CD4-positive, alpha-beta T cell (primary cell): ENCODE measurements around the gene COX19. TPM values are rescaled to one million over a fixed set of nuclear protein-coding genes. Genes with fewer than 3 reads are reported as not detected.
A peak's percentile ranks its signal among the peaks of the same experiment; 100 is the strongest.

Source experiments
- ATAC-seq: fragments of 200-7000 bp; cut with Tn5 transposase; one replicate; pipeline ENCODE4 v1.10.0; 2022; ENCODE audit warnings: mild to moderate bottlenecking; ENCODE audit not compliant: poor library complexity
- CTCF ChIA-PET: fragments of 350-600 bp; sonication (Branson Sonifier 250); formaldehyde crosslinking; loops from one replicate; lab custom pipeline; 2021; ENCODE audit warnings: antibody characterized with exemption, inconsistent platforms; lab: Charles Lee
- POLR2A ChIA-PET: fragments of 350-600 bp; sonication (Branson Sonifier 250); formaldehyde crosslinking; loops from one replicate; lab custom pipeline; 2021; ENCODE audit warnings: antibody characterized with exemption, inconsistent platforms; lab: Charles Lee
- DNase-seq, 14 experiments: peaks; one replicate each; pipeline ENCODE4 v3.0.0-alpha.2; 2013 to 2020; ENCODE audit warnings: mixed read lengths in 2 of 14
- H3K27ac ChIP-seq, 2 donors: one replicate each; pipeline versions ENCODE4 v1.5.1 to v1.7.0; 2013; ENCODE audit warnings: low read length in 2 of 2, low read depth in 1 of 2, mild to moderate bottlenecking in 1 of 2
- H3K27me3 ChIP-seq, 2 experiments: 1 replicate in 1 of 2; 2 replicates in 1 of 2; pipeline versions ENCODE4 v1.6.1 to v1.7.0; 2013; ENCODE audit warnings: low read length in 2 of 2, control low read depth in 1 of 2, mild to moderate bottlenecking in 1 of 2, moderate library complexity in 1 of 2; ENCODE audit not compliant: insufficient read depth in 2 of 2, control insufficient read depth in 1 of 2
- H3K36me3 ChIP-seq: one replicate; pipeline ENCODE4 v1.6.1; 2013; ENCODE audit warnings: low read length, control low read depth; ENCODE audit not compliant: insufficient read depth
- H3K4me1 ChIP-seq: one replicate; pipeline ENCODE4 v1.6.1; 2013; ENCODE audit warnings: low read length, control low read depth; ENCODE audit not compliant: insufficient read depth
- H3K4me3 ChIP-seq: one replicate; pipeline ENCODE4 v1.5.1; 2013; ENCODE audit warnings: mild to moderate bottlenecking, low read length, moderate library complexity
- H3K9me3 ChIP-seq, 2 experiments: 1 replicate in 1 of 2; 2 replicates in 1 of 2; pipeline versions ENCODE4 v1.6.1 to v1.7.0; 2013; ENCODE audit warnings: low read length in 2 of 2, mild to moderate bottlenecking in 2 of 2, control low read depth in 1 of 2, moderate library complexity in 1 of 2; ENCODE audit not compliant: control insufficient read depth in 1 of 2, insufficient read depth in 1 of 2
- H3K27ac Mint-ChIP-seq: one replicate; pipeline ENCODE4 v1.8.0; 2020; ENCODE audit warnings: mixed read lengths
- H3K27me3 Mint-ChIP-seq: one replicate; pipeline ENCODE4 v1.8.0; 2021; ENCODE audit warnings: mixed read lengths
- H3K36me3 Mint-ChIP-seq: one replicate; pipeline ENCODE4 v1.8.0; 2021; ENCODE audit warnings: low read depth, mixed read lengths
- H3K4me1 Mint-ChIP-seq: one replicate; pipeline ENCODE4 v1.8.0; 2021; ENCODE audit warnings: low read depth, mixed read lengths
- H3K4me3 Mint-ChIP-seq: one replicate; pipeline ENCODE4 v1.8.0; 2020; ENCODE audit warnings: mild to moderate bottlenecking, mixed read lengths
- H3K9me3 Mint-ChIP-seq: one replicate; pipeline ENCODE4 v1.8.0; 2020; ENCODE audit warnings: mixed read lengths
- CTCF ChIP-seq: fragments of 200-600 bp; IDR thresholded peaks from one replicate; pipeline ENCODE4 v1.8.0; 2022; ENCODE audit warnings: antibody characterized with exemption, mild to moderate bottlenecking
- intact Hi-C, 2 experiments: fragments of 100-400 bp; cut with DNase I in 1 of 2; cut with micrococcal nuclease in 1 of 2; formaldehyde crosslinking; loops; one replicate each; pipeline versions ENCODE4 v1.15.1 to v1.9.0; 2023 to 2025; cut with DNase I, micrococcal nuclease
- total RNA-seq, 174 experiments: library from RNA in 2 of 174; stranded (reverse) in 2 of 174; gene quantifications; one replicate each; pipeline ENCODE4 v1.2.3 and lab custom pipeline; 2021 to 2026

COX19 gene
- total RNA-seq, 2 experiments from 2014 or later: 47.7 to 51.8 TPM

GRCh38 chr7:972110-972509, 3.2 kb downstream of the COX19 start:
- ATAC-seq (no peak), DNase-seq (no peak)
- intact Hi-C loops: loop anchor here in 1 of 2 experiments (5.0 kb wide), 1 partner anchor 60 kb away; no protein-coding TSS in a partner anchor
- no peak overlapping the region for H3K27ac Mint-ChIP-seq
- H3K9me3 Mint-ChIP-seq: no peaks in the 10 kb centered on the region
- peaks cover 23% of the 10 kb centered on the region for H3K4me1 Mint-ChIP-seq
- TF ChIP-seq CTCF: no peak
- peaks cover 56% of the 10 kb centered on the region for H3K36me3 ChIP-seq
- H3K4me1 ChIP-seq: peaks cover 28% of the 10 kb centered on the region
- no peaks in the 10 kb centered on the region for H3K27me3 Mint-ChIP-seq
- H3K36me3 Mint-ChIP-seq: peaks cover 59% of the 10 kb centered on the region
- peak overlapping the region; percentile 48 for H3K4me3 Mint-ChIP-seq
- CTCF ChIA-PET: interaction anchor here (1.1 to 5.4 kb wide), 4 partner anchors 9 to 93 kb away, joined by 4 to 57 read pairs (median 9); no protein-coding TSS in a partner anchor
- H3K4me3 ChIP-seq: no peak overlapping the region
- H3K9me3 ChIP-seq: peaks cover 0 to 5% of the 10 kb centered on the region in 2 experiments
- POLR2A ChIA-PET: interaction anchor here (0.7 kb wide), 1 partner anchor 9 kb away, joined by 3 read pairs; no protein-coding TSS in a partner anchor
- no peaks in the 10 kb centered on the region for H3K27me3 ChIP-seq
- no peak overlapping the region for H3K27ac ChIP-seq

GRCh38 chr7:970744-971143, 4.6 kb downstream of the COX19 start:
- no peaks in the 10 kb centered on the region for H3K9me3 Mint-ChIP-seq
- peaks cover 26% of the 10 kb centered on the region for H3K4me1 ChIP-seq
- peaks cover 61% of the 10 kb centered on the region for H3K36me3 ChIP-seq
- no peaks in the 10 kb centered on the region for H3K27me3 Mint-ChIP-seq
- ChIA-PET POLR2A (no interaction called here), CTCF (interaction anchor here (1.4 kb wide), 1 partner anchor 95 kb away, joined by 4 read pairs; no protein-coding TSS in a partner anchor)
- ATAC-seq: no peak
- H3K9me3 ChIP-seq: peaks cover 0 to 5% of the 10 kb centered on the region in 2 experiments
- H3K27ac Mint-ChIP-seq: no peak overlapping the region
- no peaks in the 10 kb centered on the region for H3K27me3 ChIP-seq
- peaks cover 28% of the 10 kb centered on the region for H3K4me1 Mint-ChIP-seq
- peaks cover 69% of the 10 kb centered on the region for H3K36me3 Mint-ChIP-seq
- TF ChIP-seq CTCF: no peak
- H3K27ac ChIP-seq: no peak overlapping the region
- DNase-seq: no peak
- intact Hi-C loops: loop anchor here in 1 of 2 experiments (5.0 kb wide), 1 partner anchor 58 kb away; no protein-coding TSS in a partner anchor
- no peak overlapping the region for H3K4me3 ChIP-seq
- H3K4me3 Mint-ChIP-seq: peak overlapping the region; percentile 30

GRCh38 chr7:969403-969802, 5.9 kb downstream of the COX19 start:
- ATAC-seq (no peak), DNase-seq (no peak)
- H3K36me3 Mint-ChIP-seq: peaks cover 63% of the 10 kb centered on the region
- H3K9me3 Mint-ChIP-seq: no peaks in the 10 kb centered on the region
- intact Hi-C loops: no loop called here
- no peaks in the 10 kb centered on the region for H3K27me3 Mint-ChIP-seq
- H3K4me1 Mint-ChIP-seq: peaks cover 35% of the 10 kb centered on the region
- Histone ChIP-seq H3K4me3 (no peak overlapping the region), H3K9me3 (peaks cover 0 to 5% of the 10 kb centered on the region in 2 experiments), H3K36me3 (peaks cover 61% of the 10 kb centered on the region), H3K4me1 (peaks cover 33% of the 10 kb centered on the region), H3K27me3 (no peaks in the 10 kb centered on the region), H3K27ac (no peak overlapping the region)
- TF ChIP-seq CTCF: no peak
- CTCF ChIA-PET: interaction anchor here (1.4 kb wide), 1 partner anchor 96 kb away, joined by 4 read pairs; no protein-coding TSS in a partner anchor
- H3K4me3 Mint-ChIP-seq: no peak overlapping the region
- no peak overlapping the region for H3K27ac Mint-ChIP-seq
- POLR2A ChIA-PET: no interaction called here
